B cell (primary cell): Measurements from ENCODE around the gene CACNA1D. TPM values are rescaled to one million over a fixed set of nuclear protein-coding genes. Genes with fewer than 3 reads are reported as not detected.

Experiments
- ATAC-seq: fragments of 200-7000 bp; cut with Tn5 transposase; one replicate; pipeline ENCODE4 v1.10.0; 2021; ENCODE audit warnings: low read depth, mild to moderate bottlenecking, moderate number of reproducible peaks, moderate library complexity
- CTCF ChIA-PET: fragments of 350-600 bp; sonication (Branson Sonifier 250); formaldehyde crosslinking; loops from one replicate; lab custom pipeline; 2021; ENCODE audit warnings: antibody characterized with exemption, inconsistent platforms; lab: Charles Lee
- POLR2A ChIA-PET: fragments of 350-600 bp; sonication (Branson Sonifier 250); formaldehyde crosslinking; loops from one replicate; lab custom pipeline; 2021; ENCODE audit warnings: antibody characterized with exemption; lab: Charles Lee
- DNase-seq: peaks from one replicate; pipeline ENCODE4 v3.0.0; 2013
- H2AFZ ChIP-seq: 2 replicates; pipeline ENCODE4 v1.6.1; 2012; ENCODE audit warnings: mild to moderate bottlenecking, low read depth, low read length; ENCODE audit not compliant: insufficient read depth, poor library complexity, severe bottlenecking
- H3K27ac ChIP-seq, 2 donors: 1 replicate in 1 of 2; 2 replicates in 1 of 2; pipeline ENCODE4 v1.5.1; 2012 to 2013; ENCODE audit warnings: low read length in 2 of 2, mild to moderate bottlenecking in 2 of 2, moderate library complexity in 1 of 2
- H3K27me3 ChIP-seq, 4 experiments: fragments of 200-600 bp in 1 of 4; sonication (generic) in 1 of 4; replicated peaks in 1 of 4; 1 replicate in 2 of 4; 2 replicates in 2 of 4; pipeline versions ENCODE4 v1.6.1 to v1.7.0; 2013 to 2016; ENCODE audit warnings: low read length in 3 of 4, mild to moderate bottlenecking in 2 of 4, mixed read lengths in 1 of 4, moderate library complexity in 1 of 4; ENCODE audit not compliant: insufficient read depth in 4 of 4, control insufficient read depth in 3 of 4; ENCODE audit errors: control extremely low read depth in 1 of 4
- H3K36me3 ChIP-seq, 2 experiments: replicated peaks in 1 of 2; 1 replicate in 1 of 2; 2 replicates in 1 of 2; pipeline versions ENCODE4 v1.6.1 to v1.7.1; 2013; ENCODE audit warnings: low read length in 1 of 2; ENCODE audit not compliant: insufficient read depth in 2 of 2, control insufficient read depth in 1 of 2; ENCODE audit errors: control extremely low read depth in 1 of 2, extremely low read depth in 1 of 2
- H3K4me1 ChIP-seq, 2 donors: fragments of 200-600 bp in 1 of 2; sonication (generic) in 1 of 2; 1 replicate in 1 of 2; 2 replicates in 1 of 2; pipeline versions ENCODE4 v1.5.1 to v1.6.1; 2013 to 2017; ENCODE audit warnings: low read length in 2 of 2; ENCODE audit not compliant: control insufficient read depth in 2 of 2, insufficient read depth in 2 of 2
- H3K4me2 ChIP-seq: replicated peaks from 2 replicates; pipeline ENCODE3; 2012; ENCODE audit warnings: mild to moderate bottlenecking, low read depth, low read length; ENCODE audit not compliant: poor library complexity, severe bottlenecking
- H3K4me3 ChIP-seq, 5 experiments: fragments of 200-600 bp in 1 of 5; sonication (generic) in 1 of 5; 1 replicate in 3 of 5; 2 replicates in 2 of 5; pipeline versions ENCODE4 v1.5.1 to v1.7.0; 2011 to 2016; ENCODE audit warnings: low read length in 4 of 5, mild to moderate bottlenecking in 4 of 5, low read depth in 2 of 5, control low read depth in 1 of 5, moderate library complexity in 1 of 5; ENCODE audit not compliant: insufficient read depth in 1 of 5; ENCODE audit errors: control extremely low read depth in 1 of 5, extremely low read depth in 1 of 5
- H3K79me2 ChIP-seq: fragments of 200-600 bp; sonication (generic); one replicate; pipeline ENCODE4 v1.6.0; 2016; ENCODE audit warnings: low read length; ENCODE audit not compliant: control insufficient read depth, insufficient read depth
- H3K9ac ChIP-seq: fragments of 200-600 bp; sonication (generic); 2 replicates; pipeline ENCODE4 v1.6.1; 2017; ENCODE audit warnings: mild to moderate bottlenecking, low read length, moderate library complexity
- H3K9me3 ChIP-seq, 3 donors: one replicate each; pipeline versions ENCODE4 v1.6.1 to v1.7.1; 2013; ENCODE audit warnings: low read length in 2 of 3; ENCODE audit not compliant: control insufficient read depth in 2 of 3, insufficient read depth in 1 of 3; ENCODE audit errors: control extremely low read depth in 1 of 3
- H4K20me1 ChIP-seq: 2 replicates; pipeline ENCODE4 v1.6.0; 2012; ENCODE audit warnings: mild to moderate bottlenecking, low read length; ENCODE audit not compliant: insufficient read depth, control insufficient read depth, poor library complexity, severe bottlenecking
- H3K27ac Mint-ChIP-seq: one replicate; pipeline ENCODE4 v1.8.0; 2021; ENCODE audit warnings: mixed read lengths
- H3K27me3 Mint-ChIP-seq: one replicate; pipeline ENCODE4 v1.8.0; 2021; ENCODE audit warnings: mixed read lengths
- H3K4me1 Mint-ChIP-seq: one replicate; pipeline ENCODE4 v1.8.0; 2021; ENCODE audit warnings: mixed read lengths
- H3K4me3 Mint-ChIP-seq: one replicate; pipeline ENCODE4 v1.8.0; 2021; ENCODE audit warnings: mixed read lengths
- H3K9me3 Mint-ChIP-seq: one replicate; pipeline ENCODE4 v1.8.0; 2022; ENCODE audit warnings: mixed read lengths; ENCODE audit not compliant: insufficient read depth
- EZH2 ChIP-seq: IDR thresholded peaks from 2 replicates; pipeline ENCODE4 v1.6.1; 2012; ENCODE audit warnings: borderline replicate concordance, low read depth, mild to moderate bottlenecking, moderate library complexity, low read length; ENCODE audit not compliant: insufficient read depth, poor library complexity, severe bottlenecking
- WGBS: methylation state at CpG from one replicate; pipeline ENCODE4 v1.1.5; 2013; ENCODE audit warnings: missing lambda C conversion rate; ENCODE audit not compliant: insufficient coverage; 5-methylcytosine and 5-hydroxymethylcytosine counted together
- intact Hi-C: fragments of 100-400 bp; cut with micrococcal nuclease; formaldehyde crosslinking; loops from one replicate; pipeline ENCODE4 v1.10.0; 2022
- polyA plus RNA-seq: library from polyadenylated mRNA; depleted of rRNA; stranded (reverse); fragments of >200 nt; gene quantifications from 2 replicates; pipeline ENCODE4 v1.2.3, GENCODE V29; 2012
- total RNA-seq, 2 donors: library from RNA; stranded (reverse); fragments of 120-200 nt in 1 of 2; gene quantifications; 1 replicate in 1 of 2; 2 replicates in 1 of 2; pipeline versions ENCODE4 v1.2.3 to v1.2.4, GENCODE V29; 2013 to 2022
- TF ChIP-seq, protein P1 (sequence below): fragments of 200-600 bp; IDR thresholded peaks from one replicate; pipeline ENCODE4 v1.8.0; 2022; ENCODE audit warnings: antibody characterized with exemption, mild to moderate bottlenecking

The CACNA1D gene
- total and polyA plus RNA-seq, 2 donors (not counting 1 experiment from before 2014, with no cell fraction given): 0.06 to 0.07 TPM

DNA sequence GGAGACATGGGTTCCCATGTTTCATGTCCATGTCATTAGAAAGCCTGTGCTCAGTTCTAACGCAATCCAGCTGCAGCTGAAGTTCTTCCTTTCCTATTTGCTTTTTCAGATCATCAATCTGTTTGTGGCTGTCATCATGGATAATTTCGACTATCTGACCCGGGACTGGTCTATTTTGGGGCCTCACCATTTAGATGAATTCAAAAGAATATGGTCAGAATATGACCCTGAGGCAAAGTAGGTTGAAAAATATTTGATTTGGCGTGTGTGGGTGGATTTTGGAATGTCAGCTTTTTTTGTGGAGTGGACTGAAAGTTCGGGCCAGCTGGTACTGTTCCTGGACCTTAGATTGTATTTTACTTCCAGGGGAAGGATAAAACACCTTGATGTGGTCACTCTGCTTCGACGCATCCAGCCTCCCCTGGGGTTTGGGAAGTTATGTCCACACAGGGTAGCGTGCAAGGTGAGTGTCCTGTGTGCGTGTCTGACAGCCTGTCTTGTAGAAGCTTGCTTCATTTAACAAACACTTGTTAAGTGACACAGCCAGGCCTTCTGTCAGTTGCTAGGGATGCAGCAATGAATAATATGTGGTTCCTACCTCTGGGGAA, 282.2 kb downstream of the CACNA1D start:
- ChIA-PET POLR2A (no interaction called here), CTCF (interaction anchor here (1.6 kb wide), 1 partner anchor 66 kb away, joined by 3 read pairs; no protein-coding TSS in a partner anchor)
- no peaks in the 10 kb centered on the region for H3K27me3 ChIP-seq
- H4K20me1 ChIP-seq: no peaks in the 10 kb centered on the region
- TF ChIP-seq, protein P1, sequence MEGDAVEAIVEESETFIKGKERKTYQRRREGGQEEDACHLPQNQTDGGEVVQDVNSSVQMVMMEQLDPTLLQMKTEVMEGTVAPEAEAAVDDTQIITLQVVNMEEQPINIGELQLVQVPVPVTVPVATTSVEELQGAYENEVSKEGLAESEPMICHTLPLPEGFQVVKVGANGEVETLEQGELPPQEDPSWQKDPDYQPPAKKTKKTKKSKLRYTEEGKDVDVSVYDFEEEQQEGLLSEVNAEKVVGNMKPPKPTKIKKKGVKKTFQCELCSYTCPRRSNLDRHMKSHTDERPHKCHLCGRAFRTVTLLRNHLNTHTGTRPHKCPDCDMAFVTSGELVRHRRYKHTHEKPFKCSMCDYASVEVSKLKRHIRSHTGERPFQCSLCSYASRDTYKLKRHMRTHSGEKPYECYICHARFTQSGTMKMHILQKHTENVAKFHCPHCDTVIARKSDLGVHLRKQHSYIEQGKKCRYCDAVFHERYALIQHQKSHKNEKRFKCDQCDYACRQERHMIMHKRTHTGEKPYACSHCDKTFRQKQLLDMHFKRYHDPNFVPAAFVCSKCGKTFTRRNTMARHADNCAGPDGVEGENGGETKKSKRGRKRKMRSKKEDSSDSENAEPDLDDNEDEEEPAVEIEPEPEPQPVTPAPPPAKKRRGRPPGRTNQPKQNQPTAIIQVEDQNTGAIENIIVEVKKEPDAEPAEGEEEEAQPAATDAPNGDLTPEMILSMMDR: no peak
- TF ChIP-seq EZH2: no peak
- no peak overlapping the region for H3K9ac ChIP-seq
- no peaks in the 10 kb centered on the region for H3K9me3 Mint-ChIP-seq
- WGBS: 95% methylated on average over 8 of the region's 9 CpGs
- no peak overlapping the region for H2AFZ ChIP-seq
- peaks cover 13% of the 10 kb centered on the region for H3K4me1 Mint-ChIP-seq
- no peak overlapping the region for H3K4me3 Mint-ChIP-seq
- ATAC-seq: no peak
- no peak overlapping the region for H3K27ac ChIP-seq
- H3K27ac Mint-ChIP-seq: no peak overlapping the region
- H3K27me3 Mint-ChIP-seq: no peaks in the 10 kb centered on the region
- no peak for DNase-seq
- intact Hi-C loops: no loop called here
- H3K9me3 ChIP-seq: no peaks in the 10 kb centered on the region
- no peaks in the 10 kb centered on the region for H3K79me2 ChIP-seq
- no peak overlapping the region for H3K4me3 ChIP-seq
- no peak overlapping the region for H3K4me2 ChIP-seq
- H3K36me3 ChIP-seq: no peaks in the 10 kb centered on the region
- peaks cover 0 to 7% of the 10 kb centered on the region in 2 donors for H3K4me1 ChIP-seq

GRCh38 chr3:53777468-53777867, 283.1 kb downstream of the CACNA1D start:
- Histone ChIP-seq H3K4me3 (no peak overlapping the region), H3K9ac (no peak overlapping the region), H3K27ac (no peak overlapping the region), H3K79me2 (no peaks in the 10 kb centered on the region), H3K9me3 (no peaks in the 10 kb centered on the region), H3K4me2 (no peak overlapping the region), H3K4me1 (peaks cover 0 to 7% of the 10 kb centered on the region in 2 donors), H2AFZ (no peak overlapping the region), H4K20me1 (no peaks in the 10 kb centered on the region), H3K27me3 (no peaks in the 10 kb centered on the region), H3K36me3 (no peaks in the 10 kb centered on the region)
- no peak for ATAC-seq
- H3K27me3 Mint-ChIP-seq: no peaks in the 10 kb centered on the region
- H3K9me3 Mint-ChIP-seq: no peaks in the 10 kb centered on the region
- TF ChIP-seq, protein P1: no peak
- TF ChIP-seq EZH2: no peak
- no peak overlapping the region for H3K4me3 Mint-ChIP-seq
- ChIA-PET POLR2A (no interaction called here), CTCF (no interaction called here)
- peaks cover 13% of the 10 kb centered on the region for H3K4me1 Mint-ChIP-seq
- DNase-seq: no peak
- WGBS: 49% methylated on average over 7 of the region's 8 CpGs
- no peak overlapping the region for H3K27ac Mint-ChIP-seq
- intact Hi-C loops: no loop called here
